Measurements from ENCODE around the gene ANKRD34B.

The ANKRD34B gene

DNA sequence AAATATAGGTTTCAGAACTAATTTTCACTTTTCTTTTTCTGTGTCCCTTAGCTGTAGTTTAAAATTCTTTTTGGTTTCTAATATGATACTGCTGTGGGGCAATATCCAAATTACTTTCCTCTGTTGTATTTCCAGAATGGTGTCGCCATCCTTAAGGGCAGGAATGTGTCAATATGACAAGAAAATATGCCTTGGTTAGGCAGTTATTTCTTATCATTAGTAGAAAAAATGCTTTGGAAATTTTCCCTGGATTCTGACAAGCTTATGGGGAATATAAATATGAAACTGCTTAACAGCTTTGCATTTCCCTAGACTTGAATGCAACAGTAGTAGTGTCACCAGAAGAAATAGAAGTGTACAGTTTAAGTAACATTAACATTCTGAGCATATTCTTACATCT is 29.4 kb downstream of the ANKRD34B start:
- H3K4me1 Mint-ChIP-seq, result peaks cover 11% of the 10 kb centered on the region
- H3K4me3 Mint-ChIP-seq, result no peak overlapping the region
- no peaks in the 10 kb centered on the region for H3K27me3 Mint-ChIP-seq
- H3K9me3 Mint-ChIP-seq, result no peaks in the 10 kb centered on the region
- ATAC-seq, result no peak
- no peak overlapping the region for H3K27ac Mint-ChIP-seq
- DNase-seq, result no peak
- no peaks in the 10 kb centered on the region for H3K36me3 Mint-ChIP-seq (ENCODE audit: low read depth)

DNA sequence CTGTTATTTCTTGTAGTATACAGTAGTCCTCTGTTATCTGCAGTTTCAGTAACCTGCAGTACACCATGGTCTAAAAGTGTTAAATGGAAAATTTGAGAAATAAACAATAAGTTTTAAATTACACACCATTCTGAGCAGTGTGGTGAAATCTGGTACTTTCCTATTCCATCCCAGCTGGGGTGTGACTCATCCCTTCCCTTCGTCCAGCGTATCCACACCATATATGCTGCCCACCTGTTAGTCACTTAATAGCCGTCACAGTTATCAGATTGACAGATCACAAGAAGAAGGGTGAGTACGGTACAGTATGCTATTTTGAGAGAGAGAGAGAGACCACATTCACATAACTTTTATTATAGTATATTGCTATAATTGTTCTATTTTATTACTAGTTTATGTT is 53.3 kb downstream of the ANKRD34B start:
- no peaks in the 10 kb centered on the region for H3K27me3 Mint-ChIP-seq
- no peak overlapping the region for H3K4me3 Mint-ChIP-seq
- DNase-seq (peak; percentile 39), ATAC-seq (peak; percentile 97)
- H3K4me1 Mint-ChIP-seq, result peaks cover 8% of the 10 kb centered on the region
- H3K27ac Mint-ChIP-seq, result peak overlapping the region; percentile 21
- H3K36me3 Mint-ChIP-seq (ENCODE audit: low read depth), result no peaks in the 10 kb centered on the region
- no peaks in the 10 kb centered on the region for H3K9me3 Mint-ChIP-seq

DNA sequence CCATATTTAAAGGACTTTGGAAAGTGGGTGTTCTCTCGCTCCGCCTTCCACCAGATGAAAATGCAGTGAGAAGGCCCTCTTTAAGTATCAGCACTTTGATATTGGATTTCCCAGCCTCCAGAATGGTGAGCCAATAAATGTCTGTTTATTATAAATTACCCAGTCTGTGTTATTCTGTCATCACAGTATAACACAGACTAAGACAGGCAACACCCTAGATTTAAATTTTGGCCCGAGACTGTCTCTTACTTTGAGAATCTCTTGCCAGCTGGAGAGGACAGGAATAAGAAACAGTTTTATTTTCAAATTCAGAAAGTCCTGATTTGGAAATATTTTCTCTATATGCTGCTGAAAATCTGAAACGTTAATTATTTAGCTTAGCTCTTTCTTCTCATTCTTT is 60.7 kb downstream of the ANKRD34B start:
- H3K9me3 Mint-ChIP-seq, result no peaks in the 10 kb centered on the region
- no peak overlapping the region for H3K27ac Mint-ChIP-seq
- no peaks in the 10 kb centered on the region for H3K36me3 Mint-ChIP-seq (ENCODE audit: low read depth)
- no peak overlapping the region for H3K4me3 Mint-ChIP-seq
- DNase-seq (no peak), ATAC-seq (no peak)
- H3K27me3 Mint-ChIP-seq, result no peaks in the 10 kb centered on the region
- H3K4me1 Mint-ChIP-seq, result no peaks in the 10 kb centered on the region

DNA sequence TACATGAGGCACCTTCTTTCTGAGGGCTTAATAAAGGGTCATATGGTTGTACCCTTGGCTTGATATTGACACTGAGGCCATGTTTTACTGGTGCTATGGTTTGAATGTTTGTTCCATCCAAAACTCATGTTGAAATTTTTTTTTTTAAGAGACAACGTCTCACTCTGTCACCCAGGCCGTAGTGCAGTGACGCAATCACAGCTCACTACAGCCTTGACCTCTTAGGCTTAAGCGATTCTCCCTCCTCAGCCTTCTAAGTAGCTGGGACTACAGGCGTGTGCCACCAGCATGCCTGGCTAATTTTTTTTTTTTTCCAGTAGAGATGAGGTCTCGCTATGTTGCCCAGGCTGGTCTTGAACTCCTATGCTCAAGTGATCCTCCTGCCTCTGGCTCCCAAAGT is 61.2 kb downstream of the ANKRD34B start:
- no peaks in the 10 kb centered on the region for H3K4me1 Mint-ChIP-seq
- no peak for DNase-seq
- H3K36me3 Mint-ChIP-seq (ENCODE audit: low read depth), result no peaks in the 10 kb centered on the region

DNA sequence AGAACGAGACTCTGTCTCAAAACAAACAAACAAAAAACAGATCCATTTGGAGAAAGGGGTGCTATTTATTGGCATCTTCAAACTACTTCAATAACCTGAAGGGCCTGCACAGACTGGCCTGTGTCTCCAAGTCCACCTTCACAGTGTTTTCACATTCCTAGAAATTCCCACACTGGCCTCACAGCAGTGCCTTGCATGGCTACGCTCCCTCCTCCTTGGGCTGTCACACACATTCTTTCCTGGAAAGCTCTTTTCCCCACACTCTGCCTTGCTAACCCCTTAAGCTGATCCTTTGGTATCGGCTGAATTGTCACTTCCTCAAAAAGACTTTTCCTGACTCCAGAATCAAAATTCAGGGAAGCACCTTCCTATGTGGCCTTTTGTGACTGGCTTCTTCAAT is 62.4 kb downstream of the ANKRD34B start:
- Mint-ChIP-seq H3K4me1 (no peaks in the 10 kb centered on the region), H3K9me3 (no peaks in the 10 kb centered on the region), H3K4me3 (no peak overlapping the region), H3K36me3 (ENCODE audit: low read depth) (no peaks in the 10 kb centered on the region), H3K27ac (no peak overlapping the region), H3K27me3 (no peaks in the 10 kb centered on the region)
- DNase-seq, result no peak
- ATAC-seq, result no peak

More for the DNA sequence above, 61.2 kb downstream of the ANKRD34B start:
- Mint-ChIP-seq H3K4me3 (no peak overlapping the region), H3K27me3 (no peaks in the 10 kb centered on the region), H3K9me3 (no peaks in the 10 kb centered on the region), H3K27ac (no peak overlapping the region)
- no peak for ATAC-seq
